Upper lobe of left lung (tissue), 6 donors: Measurements from ENCODE around the gene SART1. TPM values are rescaled to one million over a fixed set of nuclear protein-coding genes. Genes with fewer than 3 reads are reported as not detected.

Experiments
- ATAC-seq, 2 donors: fragments of 200-7000 bp; cut with Tn5 transposase; one replicate each; pipeline ENCODE4 v1.9.1; 2022; ENCODE audit warnings: mild to moderate bottlenecking in 2 of 2, moderate library complexity in 2 of 2; ENCODE audit not compliant: low FRiP score in 2 of 2
- DNase-seq, 2 donors: peaks; one replicate each; pipeline ENCODE4 v3.0.0-alpha.2; 2019 to 2020
- H3K27ac ChIP-seq, 4 donors: fragments of 200-600 bp; sonication (generic); one replicate each; pipeline ENCODE4 v1.5.1; 2016 to 2019
- H3K27me3 ChIP-seq, 4 donors: fragments of 200-600 bp; sonication (generic); one replicate each; pipeline ENCODE4 v1.5.1; 2017 to 2019
- H3K36me3 ChIP-seq, 4 donors: fragments of 200-600 bp; sonication (generic); one replicate each; pipeline ENCODE4 v1.5.1; 2016 to 2019
- H3K4me1 ChIP-seq, 4 donors: fragments of 200-600 bp; sonication (generic); one replicate each; pipeline ENCODE4 v1.5.1; 2018 to 2019
- H3K4me3 ChIP-seq, 4 donors: fragments of 200-600 bp; sonication (generic); one replicate each; pipeline ENCODE4 v1.5.1; 2017 to 2019; ENCODE audit warnings: mild to moderate bottlenecking in 2 of 4, moderate library complexity in 1 of 4
- H3K9me3 ChIP-seq, 4 donors: fragments of 200-600 bp; sonication (generic); one replicate each; pipeline ENCODE4 v1.5.1; 2018 to 2019
- EP300 ChIP-seq, 4 donors: sonication (generic); formaldehyde crosslinking; IDR thresholded peaks; one replicate each; pipeline ENCODE4 v1.5.1; 2017; ENCODE audit warnings: antibody characterized with exemption in 4 of 4, control low read depth in 2 of 4
- POLR2A ChIP-seq, 4 donors: fragments of 450-650 bp; IDR thresholded peaks; one replicate each; pipeline ENCODE4 v1.5.1; 2016 to 2017; ENCODE audit warnings: antibody characterized with exemption in 4 of 4, mild to moderate bottlenecking in 2 of 4
- POLR2AphosphoS5 ChIP-seq, 2 donors: sonication (generic); formaldehyde crosslinking; IDR thresholded peaks; one replicate each; pipeline ENCODE4 v1.5.1; 2017; ENCODE audit warnings: antibody characterized with exemption in 2 of 2
- WGBS, 2 donors: methylation state at CpG; one replicate each; pipeline ENCODE4 v1.1.5; 2017 to 2018; 5-methylcytosine and 5-hydroxymethylcytosine counted together
- total RNA-seq, 6 donors: library from RNA; depleted of rRNA in 4 of 6; stranded (reverse); fragments of >200 nt in 4 of 6; gene quantifications; one replicate each; pipeline versions ENCODE4 v1.1.0 to v1.2.1, GENCODE V29; 2016 to 2021
- TF ChIP-seq, protein P1 (sequence below), 6 experiments: fragments of 450-650 bp in 4 of 6; fragments of 200-600 bp in 2 of 6; sonication (generic) in 2 of 6; IDR thresholded peaks; one replicate each; pipeline ENCODE4 v1.5.1; 2016 to 2019; ENCODE audit warnings: antibody characterized with exemption in 6 of 6
- donor health status: DM: no; HTN: no; CAD: no; lungs with moderate emphysema.
- donor health status: DM: no; HTN: yes; CAD: no; lungs with severe emphysema.

Gene SART1
- total RNA-seq, 6 donors from 2014 or later, result 44.4 to 201 (median 71.4) TPM

DNA sequence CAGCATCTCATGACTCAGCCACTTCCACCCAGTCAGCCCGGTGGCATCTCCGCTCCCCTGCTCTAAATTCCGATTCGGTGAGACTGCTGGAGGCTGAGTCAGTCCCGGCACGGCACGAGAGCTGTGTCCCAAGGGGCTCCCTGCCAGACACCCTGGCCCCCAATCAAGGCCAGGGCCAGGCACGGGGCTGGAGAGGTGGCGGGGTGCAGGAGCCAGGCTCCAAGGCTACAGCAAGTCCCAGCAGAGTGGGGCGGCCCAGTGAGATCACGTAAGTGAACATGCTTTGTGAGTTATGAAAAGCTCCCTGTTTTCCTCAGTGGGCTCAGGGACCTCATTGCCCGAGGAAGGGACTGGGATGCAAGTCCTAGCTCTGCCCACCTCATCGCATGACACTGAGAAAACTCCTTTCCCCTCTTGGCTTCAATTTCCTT, 45.7 kb upstream of the SART1 start:
- Histone ChIP-seq H3K4me1 (peaks cover 56 to 59% (median 57%) of the 10 kb centered on the region in 4 donors), H3K4me3 (no peak overlapping the region)
- ATAC-seq, result peak; percentile 50

DNA sequence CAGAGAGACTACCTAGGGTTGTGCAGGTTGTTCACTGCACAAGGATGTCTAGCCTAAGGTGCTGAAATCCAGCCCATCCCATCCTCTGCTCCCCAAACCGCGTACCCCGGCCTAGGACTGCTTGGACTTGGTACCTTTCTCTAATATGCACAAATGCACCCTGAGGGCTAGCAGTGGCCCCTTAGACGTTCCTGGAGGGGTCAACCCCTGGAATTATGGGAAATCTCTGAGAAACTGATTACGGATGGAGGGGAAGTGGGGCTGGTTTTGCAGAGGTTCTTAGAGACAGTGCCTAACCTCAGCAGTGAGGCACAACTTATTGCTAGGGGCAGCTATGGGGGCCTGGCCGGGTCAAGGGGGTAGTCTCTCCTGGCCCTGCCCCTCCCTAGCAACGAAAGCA, 45.1 kb upstream of the SART1 start:
- 76 to 100% methylated on average over 3 to 7 of the region's 7 CpGs for WGBS, 2 donors
- H3K36me3 ChIP-seq, result peaks cover 0 to 11% (median 0%) of the 10 kb centered on the region in 4 donors
- H3K4me1 ChIP-seq, result peaks cover 55 to 60% (median 57%) of the 10 kb centered on the region in 4 donors
- no peaks in the 10 kb centered on the region for H3K9me3 ChIP-seq
- H3K4me3 ChIP-seq, result no peak overlapping the region
- DNase-seq (no peak), ATAC-seq (no peak)
- no peaks in the 10 kb centered on the region for H3K27me3 ChIP-seq
- H3K27ac ChIP-seq, result peak overlapping the region; percentile 64 to 99 (median 90)
- TF ChIP-seq EP300 (IDR thresholded peaks at IDR 0.05) (no peak), POLR2AphosphoS5 (IDR thresholded peaks at IDR 0.05) (no peak), POLR2A (IDR thresholded peaks at IDR 0.05) (no peak)
- TF ChIP-seq, protein P1, sequence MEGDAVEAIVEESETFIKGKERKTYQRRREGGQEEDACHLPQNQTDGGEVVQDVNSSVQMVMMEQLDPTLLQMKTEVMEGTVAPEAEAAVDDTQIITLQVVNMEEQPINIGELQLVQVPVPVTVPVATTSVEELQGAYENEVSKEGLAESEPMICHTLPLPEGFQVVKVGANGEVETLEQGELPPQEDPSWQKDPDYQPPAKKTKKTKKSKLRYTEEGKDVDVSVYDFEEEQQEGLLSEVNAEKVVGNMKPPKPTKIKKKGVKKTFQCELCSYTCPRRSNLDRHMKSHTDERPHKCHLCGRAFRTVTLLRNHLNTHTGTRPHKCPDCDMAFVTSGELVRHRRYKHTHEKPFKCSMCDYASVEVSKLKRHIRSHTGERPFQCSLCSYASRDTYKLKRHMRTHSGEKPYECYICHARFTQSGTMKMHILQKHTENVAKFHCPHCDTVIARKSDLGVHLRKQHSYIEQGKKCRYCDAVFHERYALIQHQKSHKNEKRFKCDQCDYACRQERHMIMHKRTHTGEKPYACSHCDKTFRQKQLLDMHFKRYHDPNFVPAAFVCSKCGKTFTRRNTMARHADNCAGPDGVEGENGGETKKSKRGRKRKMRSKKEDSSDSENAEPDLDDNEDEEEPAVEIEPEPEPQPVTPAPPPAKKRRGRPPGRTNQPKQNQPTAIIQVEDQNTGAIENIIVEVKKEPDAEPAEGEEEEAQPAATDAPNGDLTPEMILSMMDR (IDR thresholded peaks at IDR 0.05), result no peak

More for the DNA sequence above, 45.7 kb upstream of the SART1 start:
- peak overlapping the region; percentile 64 to 99 (median 90) for H3K27ac ChIP-seq
- DNase-seq, result peak; percentile 81 to 82
- 48 to 50% methylated on average over 1 to 13 of the region's 13 CpGs for WGBS, 2 donors
- peak in 2 of 4 donors; percentile 36 to 49 for TF ChIP-seq EP300 (IDR thresholded peaks at IDR 0.05)
- TF ChIP-seq, protein P1 (IDR thresholded peaks at IDR 0.05), result no peak
- peak; percentile 55 to 71 for TF ChIP-seq POLR2AphosphoS5 (IDR thresholded peaks at IDR 0.05)
- peak in 1 of 4 donors; percentile 9 for TF ChIP-seq POLR2A (IDR thresholded peaks at IDR 0.05)
- no peaks in the 10 kb centered on the region for H3K27me3 ChIP-seq
- no peaks in the 10 kb centered on the region for H3K9me3 ChIP-seq
- peaks cover 0 to 5% (median 0%) of the 10 kb centered on the region in 4 donors for H3K36me3 ChIP-seq

DNA sequence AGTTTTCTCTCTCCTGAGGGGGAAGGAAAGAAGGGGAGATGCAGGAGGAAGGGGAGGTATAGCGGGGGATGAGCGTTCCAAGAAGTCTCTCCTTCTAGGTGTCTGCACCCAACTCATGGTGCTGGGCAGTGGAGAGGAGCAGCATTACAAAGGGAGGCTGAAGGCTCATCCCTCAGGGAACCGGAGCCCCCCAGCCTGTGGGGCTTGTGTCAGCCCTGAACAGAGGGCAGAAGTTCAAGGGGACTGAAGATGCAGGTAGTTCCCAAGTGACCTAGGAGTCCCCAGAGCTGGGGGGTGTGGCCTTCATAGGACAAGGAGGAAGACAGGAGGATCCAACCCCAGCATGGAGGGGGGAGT, 44.5 kb upstream of the SART1 start:
- TF ChIP-seq POLR2A (IDR thresholded peaks at IDR 0.05) (no peak), EP300 (IDR thresholded peaks at IDR 0.05) (no peak), POLR2AphosphoS5 (IDR thresholded peaks at IDR 0.05) (no peak)
- TF ChIP-seq, protein P1 (IDR thresholded peaks at IDR 0.05), result no peak
- 84 to 94% methylated on average over 3 of the region's 3 CpGs for WGBS, 2 donors
- Histone ChIP-seq H3K4me3 (peak overlapping the region in 1 of 4 donors; percentile 83), H3K27ac (peak overlapping the region; percentile 64 to 99 (median 96)), H3K27me3 (no peaks in the 10 kb centered on the region), H3K4me1 (peaks cover 48 to 55% (median 50%) of the 10 kb centered on the region in 4 donors), H3K36me3 (peaks cover 0 to 11% (median 0%) of the 10 kb centered on the region in 4 donors), H3K9me3 (no peaks in the 10 kb centered on the region)
- ATAC-seq, result no peak
- no peak for DNase-seq

DNA sequence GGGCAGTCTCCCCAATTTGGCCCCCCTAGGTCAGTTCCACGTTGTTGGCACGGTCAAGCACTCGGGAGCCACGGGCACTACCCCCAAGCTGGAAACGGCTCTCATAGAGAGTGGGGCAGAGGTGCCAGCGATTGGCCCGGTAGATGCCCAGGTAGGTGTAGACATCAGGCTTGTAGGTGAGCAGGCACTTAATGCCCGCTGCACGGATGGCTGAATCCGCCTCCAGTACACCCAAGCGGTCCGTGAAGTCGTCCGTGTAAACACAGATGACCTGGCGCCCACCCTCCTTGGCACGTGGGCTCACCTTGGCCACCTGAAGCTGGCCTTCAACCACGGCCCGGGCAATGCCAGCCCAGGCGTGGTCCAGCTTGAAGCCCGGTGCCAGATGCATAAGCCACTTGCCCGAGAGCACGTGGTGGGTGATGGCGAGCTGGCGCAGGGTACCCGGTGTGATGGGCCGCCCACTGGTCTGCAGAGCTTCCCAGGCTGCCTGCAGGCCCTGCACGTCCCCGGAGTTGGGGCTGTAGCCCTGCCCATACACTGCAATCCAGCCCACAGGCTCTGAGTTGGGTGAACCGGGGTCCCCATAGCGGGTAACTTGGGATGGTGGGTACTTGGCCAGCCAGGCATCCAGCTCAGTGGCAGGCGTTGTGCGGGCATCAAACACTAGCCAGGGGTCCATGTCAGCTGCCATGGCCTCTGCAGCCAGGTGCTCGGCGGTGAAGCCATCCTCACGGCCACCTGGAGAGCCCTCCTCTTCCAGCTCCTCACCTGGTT, 43.9 kb upstream of the SART1 start:
- Histone ChIP-seq H3K9me3 (no peaks in the 10 kb centered on the region), H3K4me1 (peaks cover 46 to 52% (median 48%) of the 10 kb centered on the region in 4 donors), H3K27me3 (no peaks in the 10 kb centered on the region), H3K27ac (peak overlapping the region; percentile 94 to 99 (median 97)), H3K36me3 (peaks cover 0 to 16% (median 2%) of the 10 kb centered on the region in 4 donors), H3K4me3 (peak overlapping the region; percentile 75 to 99 (median 89))
- WGBS, 2 donors, result 80 to 86% methylated on average over 1 to 31 of the region's 35 CpGs
- ATAC-seq (no peak), DNase-seq (peak in 1 of 2 donors; percentile 84)
- TF ChIP-seq POLR2AphosphoS5 (IDR thresholded peaks at IDR 0.05) (no peak), EP300 (IDR thresholded peaks at IDR 0.05) (no peak), POLR2A (IDR thresholded peaks at IDR 0.05) (no peak)
- TF ChIP-seq, protein P1 (IDR thresholded peaks at IDR 0.05), result no peak
